ENCODE data around the gene CAMK2N1.

GRCh38 chr1:20494609-20495311 lies 8.8 kb upstream of the CAMK2N1 start:
- no peak for TF ChIP-seq CTCF (IDR thresholded peaks at IDR 0.05)
- TF ChIP-seq POLR2A (IDR thresholded peaks at IDR 0.05) = no peak
- peak in 1 of 3 donors; percentile 14 for TF ChIP-seq POLR2AphosphoS5 (IDR thresholded peaks at IDR 0.05)
